ENCODE measurements around the gene ME2.

ME2 gene

GRCh38 chr18:50870138-50870845, 8.6 kb upstream of the ME2 start:
- no peaks in the 10 kb centered on the region for H3K27me3 ChIP-seq (ENCODE audit: insufficient read depth, low read length)

GRCh38 chr18:50871846-50872245, 7.1 kb upstream of the ME2 start:
- no peak for TF ChIP-seq CTCF (IDR thresholded peaks at IDR 0.05; ENCODE audit: low read length)
- no peak for TF ChIP-seq EZH2 (IDR thresholded peaks at IDR 0.05; ENCODE audit: borderline replicate concordance, low read length)
- H3K9me3 ChIP-seq (ENCODE audit: low read length) = no peaks in the 10 kb centered on the region

More at GRCh38 chr18:50870138-50870845, 8.6 kb upstream of the ME2 start:
- Histone ChIP-seq H3F3A (ENCODE audit: insufficient read depth, low read length) (no peaks in the 10 kb centered on the region), H3K9me3 (ENCODE audit: low read length) (no peaks in the 10 kb centered on the region), H3K4me3 (ENCODE audit: low read depth, low read length, poor library complexity, severe bottlenecking) (no peak overlapping the region), H2AFZ (ENCODE audit: low read length) (no peak overlapping the region), H3K79me2 (ENCODE audit: insufficient read depth, low read length) (no peaks in the 10 kb centered on the region), H4K20me1 (ENCODE audit: insufficient read depth, low read length) (no peaks in the 10 kb centered on the region), H3K4me1 (ENCODE audit: insufficient read depth, low read length, severe bottlenecking) (peaks cover 7% of the 10 kb centered on the region), H3K36me3 (ENCODE audit: insufficient read depth, low read length) (no peaks in the 10 kb centered on the region), H3K9ac (ENCODE audit: low read length) (no peak overlapping the region), H3K27ac (ENCODE audit: low read depth, low read length, poor library complexity, severe bottlenecking) (no peak overlapping the region), H3K9me2 (ENCODE audit: low read depth, low read length) (no peaks in the 10 kb centered on the region), H3K4me2 (ENCODE audit: low read length) (no peak overlapping the region)
- TF ChIP-seq EZH2 (IDR thresholded peaks at IDR 0.05; ENCODE audit: borderline replicate concordance, low read length) (no peak), CTCF (IDR thresholded peaks at IDR 0.05; ENCODE audit: low read length) (no peak)

GRCh38 chr18:50875966-50876536, 2.9 kb upstream of the ME2 start:
- Histone ChIP-seq H3K27ac (ENCODE audit: low read depth, low read length, poor library complexity, severe bottlenecking) (no peak overlapping the region), H3K27me3 (ENCODE audit: insufficient read depth, low read length) (no peaks in the 10 kb centered on the region), H3K79me2 (ENCODE audit: insufficient read depth, low read length) (peaks cover 17% of the 10 kb centered on the region), H3K9ac (ENCODE audit: low read length) (no peak overlapping the region), H3K36me3 (ENCODE audit: insufficient read depth, low read length) (no peaks in the 10 kb centered on the region), H3F3A (ENCODE audit: insufficient read depth, low read length) (no peaks in the 10 kb centered on the region), H3K4me1 (ENCODE audit: insufficient read depth, low read length, severe bottlenecking) (peaks cover 13% of the 10 kb centered on the region), H3K4me2 (ENCODE audit: low read length) (no peak overlapping the region), H3K9me3 (ENCODE audit: low read length) (no peaks in the 10 kb centered on the region), H3K4me3 (ENCODE audit: low read depth, low read length, poor library complexity, severe bottlenecking) (no peak overlapping the region), H4K20me1 (ENCODE audit: insufficient read depth, low read length) (no peaks in the 10 kb centered on the region), H2AFZ (ENCODE audit: low read length) (no peak overlapping the region), H3K9me2 (ENCODE audit: low read depth, low read length) (no peaks in the 10 kb centered on the region)
- TF ChIP-seq EZH2 (IDR thresholded peaks at IDR 0.05; ENCODE audit: borderline replicate concordance, low read length) (no peak), CTCF (IDR thresholded peaks at IDR 0.05; ENCODE audit: low read length) (no peak)

More at GRCh38 chr18:50871846-50872245, 7.1 kb upstream of the ME2 start:
- no peak overlapping the region for H2AFZ ChIP-seq (ENCODE audit: low read length)
- H3K4me1 ChIP-seq (ENCODE audit: insufficient read depth, low read length, severe bottlenecking) = peaks cover 7% of the 10 kb centered on the region
- H3K79me2 ChIP-seq (ENCODE audit: insufficient read depth, low read length) = no peaks in the 10 kb centered on the region
- no peak overlapping the region for H3K4me3 ChIP-seq (ENCODE audit: low read depth, low read length, poor library complexity, severe bottlenecking)
- H4K20me1 ChIP-seq (ENCODE audit: insufficient read depth, low read length) = no peaks in the 10 kb centered on the region
- H3K9ac ChIP-seq (ENCODE audit: low read length) = no peak overlapping the region
- no peaks in the 10 kb centered on the region for H3K27me3 ChIP-seq (ENCODE audit: insufficient read depth, low read length)
- no peak overlapping the region for H3K27ac ChIP-seq (ENCODE audit: low read depth, low read length, poor library complexity, severe bottlenecking)
- no peak overlapping the region for H3K4me2 ChIP-seq (ENCODE audit: low read length)
- no peaks in the 10 kb centered on the region for H3K9me2 ChIP-seq (ENCODE audit: low read depth, low read length)
- no peaks in the 10 kb centered on the region for H3K36me3 ChIP-seq (ENCODE audit: insufficient read depth, low read length)
- no peaks in the 10 kb centered on the region for H3F3A ChIP-seq (ENCODE audit: insufficient read depth, low read length)
